Hepatocyte (in vitro differentiated cells): Measurements from ENCODE around the gene TPSAB1. TPM values are rescaled to one million over a fixed set of nuclear protein-coding genes. Genes with fewer than 3 reads are reported as not detected.
"Not testable (repeated sequence)": the region's sequence is repeated elsewhere in the genome, so short reads cannot be mapped to it uniquely, and the experiment has no call there.

Source experiments
- DNase-seq: peaks from one replicate; pipeline ENCODE4 v3.0.0-alpha.2; 2016; ENCODE audit warnings: low spot score
- H2AFZ ChIP-seq: fragments of 200-600 bp; sonication (generic); 2 replicates; pipeline ENCODE4 v1.6.0; 2016; ENCODE audit warnings: antibody characterized with exemption, mild to moderate bottlenecking
- H3K27ac ChIP-seq: fragments of 200-600 bp; sonication (generic); 2 replicates; pipeline ENCODE4 v1.5.1; 2016; ENCODE audit warnings: mild to moderate bottlenecking
- H3K27me3 ChIP-seq: fragments of 200-600 bp; sonication (generic); 2 replicates; pipeline ENCODE4 v1.6.1; 2016
- H3K36me3 ChIP-seq: fragments of 200-600 bp; sonication (generic); replicated peaks from 2 replicates; pipeline ENCODE4 v1.5.1; 2016; ENCODE audit warnings: low read depth; ENCODE audit not compliant: insufficient read depth
- H3K4me1 ChIP-seq: fragments of 200-600 bp; sonication (generic); 2 replicates; pipeline ENCODE4 v1.5.1; 2016; ENCODE audit warnings: mild to moderate bottlenecking, moderate library complexity; ENCODE audit not compliant: insufficient read depth
- H3K4me2 ChIP-seq: fragments of 200-600 bp; sonication (generic); 2 replicates; pipeline ENCODE4 v1.6.0; 2016
- H3K4me3 ChIP-seq: fragments of 200-600 bp; sonication (generic); 2 replicates; pipeline ENCODE4 v1.5.1; 2016; ENCODE audit warnings: mild to moderate bottlenecking
- H3K79me2 ChIP-seq: fragments of 200-600 bp; sonication (generic); 2 replicates; pipeline ENCODE4 v1.6.0; 2017; ENCODE audit warnings: mild to moderate bottlenecking
- H3K9me2 ChIP-seq: fragments of 200-600 bp; sonication (generic); replicated peaks from 2 replicates; pipeline ENCODE4 v1.6.0; 2017; ENCODE audit warnings: mild to moderate bottlenecking; ENCODE audit not compliant: insufficient read depth
- H3K9me3 ChIP-seq: fragments of 200-600 bp; sonication (generic); 2 replicates; pipeline ENCODE4 v1.5.1; 2016; ENCODE audit warnings: low read depth, mild to moderate bottlenecking
- H4K20me1 ChIP-seq: fragments of 200-600 bp; sonication (generic); 2 replicates; pipeline ENCODE4 v1.6.0; 2016; ENCODE audit warnings: mild to moderate bottlenecking; ENCODE audit not compliant: insufficient read depth, poor library complexity, severe bottlenecking
- EZH2 ChIP-seq: fragments of 200-600 bp; sonication (generic); IDR thresholded peaks from 2 replicates; pipeline ENCODE4 v1.6.1; 2016; ENCODE audit warnings: antibody characterized with exemption, mild to moderate bottlenecking, borderline replicate concordance
- EZH2phosphoT487 ChIP-seq: fragments of 200-600 bp; sonication (generic); IDR thresholded peaks from one replicate; pipeline ENCODE4 v1.6.1; 2018; ENCODE audit warnings: antibody characterized with exemption, mild to moderate bottlenecking, low read depth, moderate library complexity; ENCODE audit not compliant: unreplicated experiment, severe bottlenecking
- WGBS: methylation state at CpG from one replicate; pipeline ENCODE4 v1.1.6; 2016; ENCODE audit warnings: low lambda C conversion rate; ENCODE audit errors: missing lambda C conversion rate; 5-methylcytosine and 5-hydroxymethylcytosine counted together
- polyA plus RNA-seq: library from polyadenylated mRNA; unstranded; fragments of >200 nt; fragmentation: Nextera tagmentation; extraction: Ambion mirVana; gene quantifications from 2 replicates; pipeline ENCODE4 v1.2.1, GENCODE V29; 2016
- total RNA-seq: library from RNA; depleted of rRNA; stranded (reverse); fragments of >200 nt; gene quantifications from 2 replicates; pipeline ENCODE4 v1.2.3, GENCODE V29; 2014
- TF ChIP-seq, protein P1 (sequence below): fragments of 200-600 bp; sonication (generic); IDR thresholded peaks from 2 replicates; pipeline ENCODE4 v1.5.1; 2016; ENCODE audit warnings: antibody characterized with exemption, mild to moderate bottlenecking; ENCODE audit not compliant: poor library complexity

TPSAB1 gene
- total and polyA plus RNA-seq, 2 experiments from 2014 or later = not detected

DNA sequence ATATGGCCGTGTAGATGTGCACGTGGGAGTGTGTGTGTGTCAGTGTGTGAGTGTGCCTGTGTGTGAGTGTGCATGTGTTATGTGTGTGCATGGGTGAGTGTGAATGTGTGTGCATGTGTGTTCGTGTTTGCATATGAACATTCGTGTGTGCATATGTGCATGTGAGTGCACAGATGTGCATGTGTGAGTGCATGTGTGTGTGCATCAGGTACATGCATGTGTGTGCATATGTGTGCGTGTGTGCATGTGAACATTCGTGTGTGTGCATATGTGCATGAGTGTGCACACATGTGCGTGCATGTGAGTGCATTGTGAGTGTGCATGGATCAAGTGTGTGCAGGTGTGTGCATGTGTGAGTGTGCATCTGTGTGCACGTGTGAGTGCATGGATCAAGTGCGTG, 2.5 kb upstream of the TPSAB1 start:
- no peak overlapping the region for H2AFZ ChIP-seq
- no peak for DNase-seq
- no peak for TF ChIP-seq EZH2phosphoT487
- TF ChIP-seq EZH2 = no peak
- TF ChIP-seq, protein P1, sequence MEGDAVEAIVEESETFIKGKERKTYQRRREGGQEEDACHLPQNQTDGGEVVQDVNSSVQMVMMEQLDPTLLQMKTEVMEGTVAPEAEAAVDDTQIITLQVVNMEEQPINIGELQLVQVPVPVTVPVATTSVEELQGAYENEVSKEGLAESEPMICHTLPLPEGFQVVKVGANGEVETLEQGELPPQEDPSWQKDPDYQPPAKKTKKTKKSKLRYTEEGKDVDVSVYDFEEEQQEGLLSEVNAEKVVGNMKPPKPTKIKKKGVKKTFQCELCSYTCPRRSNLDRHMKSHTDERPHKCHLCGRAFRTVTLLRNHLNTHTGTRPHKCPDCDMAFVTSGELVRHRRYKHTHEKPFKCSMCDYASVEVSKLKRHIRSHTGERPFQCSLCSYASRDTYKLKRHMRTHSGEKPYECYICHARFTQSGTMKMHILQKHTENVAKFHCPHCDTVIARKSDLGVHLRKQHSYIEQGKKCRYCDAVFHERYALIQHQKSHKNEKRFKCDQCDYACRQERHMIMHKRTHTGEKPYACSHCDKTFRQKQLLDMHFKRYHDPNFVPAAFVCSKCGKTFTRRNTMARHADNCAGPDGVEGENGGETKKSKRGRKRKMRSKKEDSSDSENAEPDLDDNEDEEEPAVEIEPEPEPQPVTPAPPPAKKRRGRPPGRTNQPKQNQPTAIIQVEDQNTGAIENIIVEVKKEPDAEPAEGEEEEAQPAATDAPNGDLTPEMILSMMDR = no peak
- H3K4me3 ChIP-seq = no peak overlapping the region
- H4K20me1 ChIP-seq = no peaks in the 10 kb centered on the region
- no peaks in the 10 kb centered on the region for H3K27me3 ChIP-seq
- H3K27ac ChIP-seq = no peak overlapping the region
- no peaks in the 10 kb centered on the region for H3K36me3 ChIP-seq
- H3K79me2 ChIP-seq = no peaks in the 10 kb centered on the region
- no peaks in the 10 kb centered on the region for H3K9me3 ChIP-seq
- H3K9me2 ChIP-seq = no peaks in the 10 kb centered on the region
- WGBS = 97% methylated on average over 7 of the region's 9 CpGs
- no peaks in the 10 kb centered on the region for H3K4me1 ChIP-seq
- no peak overlapping the region for H3K4me2 ChIP-seq

DNA sequence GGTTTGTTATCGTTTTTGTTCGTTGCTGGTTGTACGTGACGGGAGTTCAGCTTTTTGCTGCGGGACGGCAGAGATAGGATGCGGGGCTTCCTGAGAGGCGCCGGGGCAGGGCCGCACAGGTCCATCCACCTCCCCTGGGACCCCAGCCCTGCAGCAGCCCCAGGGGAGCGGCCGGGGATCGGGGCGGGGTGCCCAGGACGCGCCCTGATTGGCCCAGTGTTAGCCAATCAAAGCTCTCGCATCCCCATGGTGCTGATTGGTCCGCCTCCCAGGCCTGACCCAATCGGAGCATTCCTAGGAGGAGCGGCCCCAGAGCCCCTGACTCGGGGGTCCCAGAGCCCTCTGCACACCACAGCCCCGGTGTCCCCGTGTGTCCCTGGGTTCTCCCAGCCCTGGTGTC, 1.6 kb upstream of the TPSAB1 start:
- H3K36me3 ChIP-seq = not testable (repeated sequence)

DNA sequence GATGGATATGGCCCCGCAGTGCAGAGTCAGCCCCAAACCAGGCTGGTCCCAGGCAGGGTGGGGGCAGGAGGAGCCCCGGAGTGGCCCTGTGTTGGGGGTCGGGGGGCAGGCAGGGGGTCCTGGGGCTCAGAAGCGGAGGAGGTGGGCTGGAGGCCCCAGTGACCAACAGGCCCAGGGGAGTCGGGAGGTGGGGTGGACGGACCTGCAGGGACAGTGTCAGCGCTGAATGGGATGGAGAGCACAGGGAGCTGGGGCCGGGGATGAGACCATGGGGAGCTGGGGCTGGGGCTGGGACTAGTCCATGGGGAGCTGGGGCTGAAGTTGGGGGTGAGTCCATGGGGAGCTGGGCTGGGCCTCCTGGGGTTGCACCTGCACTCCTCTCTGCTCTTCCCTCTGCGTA, 930 bp upstream of the TPSAB1 start:
- H3K27ac ChIP-seq, H3K4me3 ChIP-seq, H4K20me1 ChIP-seq, H3K9me2 ChIP-seq, H3K27me3 ChIP-seq, H3K4me2 ChIP-seq, H3K79me2 ChIP-seq, DNase-seq, H2AFZ ChIP-seq, H3K4me1 ChIP-seq, H3K36me3 ChIP-seq, H3K9me3 ChIP-seq: not testable (repeated sequence)
- 88% methylated on average over 1 of the region's 9 CpGs for WGBS

More for the DNA sequence above, 1.6 kb upstream of the TPSAB1 start:
- not testable (repeated sequence) for H3K79me2 ChIP-seq, H3K27me3 ChIP-seq, DNase-seq, H3K27ac ChIP-seq, H3K4me2 ChIP-seq, H2AFZ ChIP-seq, H3K4me3 ChIP-seq, H3K9me2 ChIP-seq, H3K4me1 ChIP-seq, H4K20me1 ChIP-seq, H3K9me3 ChIP-seq
- 88% methylated on average over 14 of the region's 23 CpGs for WGBS

DNA sequence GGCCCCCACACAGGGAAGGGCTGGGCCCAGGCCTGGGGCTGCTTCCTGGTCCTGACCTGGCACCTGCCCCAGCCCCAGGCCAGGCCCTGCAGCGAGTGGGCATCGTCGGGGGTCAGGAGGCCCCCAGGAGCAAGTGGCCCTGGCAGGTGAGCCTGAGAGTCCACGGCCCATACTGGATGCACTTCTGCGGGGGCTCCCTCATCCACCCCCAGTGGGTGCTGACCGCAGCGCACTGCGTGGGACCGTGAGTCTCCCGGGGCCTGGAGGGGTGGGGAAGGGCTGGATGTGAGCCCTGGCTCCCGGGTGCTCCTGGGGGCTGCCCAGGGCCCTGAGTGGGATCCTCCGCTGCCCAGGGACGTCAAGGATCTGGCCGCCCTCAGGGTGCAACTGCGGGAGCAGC, 576 bp downstream of the TPSAB1 start:
- H3K4me1 ChIP-seq, H3K4me3 ChIP-seq, H3K27ac ChIP-seq, H3K79me2 ChIP-seq, H4K20me1 ChIP-seq, H3K36me3 ChIP-seq, H3K9me3 ChIP-seq, H3K27me3 ChIP-seq, H2AFZ ChIP-seq, H3K9me2 ChIP-seq, H3K4me2 ChIP-seq, DNase-seq: not testable (repeated sequence)
- WGBS = 89% methylated on average over 8 of the region's 15 CpGs

DNA sequence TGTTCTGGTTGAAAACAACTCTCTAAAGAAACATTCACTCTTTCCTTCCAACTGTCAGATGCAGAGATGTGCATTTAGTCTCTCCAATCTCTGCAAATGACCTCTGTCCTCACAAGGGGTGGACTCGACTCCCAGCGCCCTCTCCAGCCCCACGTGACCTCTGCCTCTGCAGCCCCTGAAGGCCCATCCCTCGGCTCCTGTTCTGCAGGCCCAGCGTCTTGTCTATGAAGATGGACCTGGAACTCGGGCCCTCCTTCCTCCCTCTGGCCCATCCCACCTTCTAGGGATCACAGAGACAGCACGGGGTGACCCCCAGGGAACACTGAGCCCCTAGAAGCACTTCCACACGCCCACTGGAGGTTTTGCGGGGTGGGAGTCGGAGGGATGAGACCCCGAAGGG, 2.9 kb downstream of the TPSAB1 start:
- not testable (repeated sequence) for H3K79me2 ChIP-seq, H3K27ac ChIP-seq, H3K9me3 ChIP-seq

DNA sequence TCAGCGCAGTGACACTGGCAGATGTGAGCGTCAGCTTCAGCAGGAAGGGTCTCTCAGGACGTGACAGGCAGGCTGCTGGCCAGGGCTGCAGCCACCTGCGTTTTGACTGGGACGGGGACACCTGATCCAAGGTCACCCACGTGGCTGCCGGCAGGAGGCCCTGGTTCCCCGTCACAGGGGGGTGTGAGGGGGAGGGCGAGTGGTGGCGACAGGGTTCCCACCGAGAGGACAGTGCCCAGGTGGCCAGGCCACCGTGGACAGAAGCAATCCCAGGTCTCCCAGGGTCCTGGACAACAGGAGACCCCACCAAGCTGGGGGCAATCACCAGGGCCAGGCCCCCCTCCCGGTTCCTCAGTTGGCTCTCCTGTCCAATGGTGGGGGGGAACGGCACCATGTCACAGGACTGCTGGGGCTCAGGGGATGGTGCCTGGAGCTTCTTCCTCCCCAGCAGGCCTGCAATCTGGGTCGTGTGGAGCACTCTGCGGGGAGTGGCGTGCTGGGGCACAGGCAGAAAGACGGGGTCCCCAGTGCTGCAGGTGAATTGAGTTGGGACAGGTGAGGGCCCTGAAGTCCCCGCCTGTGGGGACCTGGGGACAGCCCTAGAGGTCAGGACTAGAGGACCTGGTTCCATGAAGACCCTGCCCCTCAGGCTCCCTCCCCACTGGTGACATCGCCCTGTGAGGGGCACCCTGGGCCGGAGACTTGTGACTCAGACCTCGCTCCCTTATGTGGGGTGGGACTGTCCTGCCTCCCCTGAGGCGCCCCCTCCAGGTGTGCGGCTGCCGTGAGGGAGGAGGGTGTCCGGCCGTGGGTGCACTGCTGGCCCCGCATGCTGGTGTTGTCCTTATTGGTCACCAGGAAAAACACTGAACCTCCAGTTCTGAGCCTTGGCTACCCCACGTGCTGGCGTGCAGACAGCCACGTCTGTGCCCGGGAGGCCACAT, 3.7 kb downstream of the TPSAB1 start:
- not testable (repeated sequence) for H4K20me1 ChIP-seq, H3K4me3 ChIP-seq, H3K9me2 ChIP-seq, H2AFZ ChIP-seq, H3K9me3 ChIP-seq, H3K4me2 ChIP-seq, H3K4me1 ChIP-seq, H3K79me2 ChIP-seq, H3K27me3 ChIP-seq, H3K36me3 ChIP-seq, H3K27ac ChIP-seq
- DNase-seq = peak; percentile 14
- 87% methylated on average over 24 of the region's 32 CpGs for WGBS

More for the DNA sequence above, 2.9 kb downstream of the TPSAB1 start:
- not testable (repeated sequence) for H3K4me2 ChIP-seq, H3K27me3 ChIP-seq, H3K36me3 ChIP-seq, H3K4me1 ChIP-seq, H3K9me2 ChIP-seq, H2AFZ ChIP-seq, H4K20me1 ChIP-seq, DNase-seq, H3K4me3 ChIP-seq
- WGBS = 61% methylated on average over 7 of the region's 11 CpGs
